Measurements from ENCODE around the gene SCN2B. TPM values are rescaled to one million over a fixed set of nuclear protein-coding genes. Genes with fewer than 3 reads are reported as not detected.

SCN2B gene
- total and polyA plus RNA-seq, 2 of the 13 experiments (the other 11 are each of a cell fraction or from before 2014, with no cell fraction given) = 0.01 to 0.02 TPM

DNA sequence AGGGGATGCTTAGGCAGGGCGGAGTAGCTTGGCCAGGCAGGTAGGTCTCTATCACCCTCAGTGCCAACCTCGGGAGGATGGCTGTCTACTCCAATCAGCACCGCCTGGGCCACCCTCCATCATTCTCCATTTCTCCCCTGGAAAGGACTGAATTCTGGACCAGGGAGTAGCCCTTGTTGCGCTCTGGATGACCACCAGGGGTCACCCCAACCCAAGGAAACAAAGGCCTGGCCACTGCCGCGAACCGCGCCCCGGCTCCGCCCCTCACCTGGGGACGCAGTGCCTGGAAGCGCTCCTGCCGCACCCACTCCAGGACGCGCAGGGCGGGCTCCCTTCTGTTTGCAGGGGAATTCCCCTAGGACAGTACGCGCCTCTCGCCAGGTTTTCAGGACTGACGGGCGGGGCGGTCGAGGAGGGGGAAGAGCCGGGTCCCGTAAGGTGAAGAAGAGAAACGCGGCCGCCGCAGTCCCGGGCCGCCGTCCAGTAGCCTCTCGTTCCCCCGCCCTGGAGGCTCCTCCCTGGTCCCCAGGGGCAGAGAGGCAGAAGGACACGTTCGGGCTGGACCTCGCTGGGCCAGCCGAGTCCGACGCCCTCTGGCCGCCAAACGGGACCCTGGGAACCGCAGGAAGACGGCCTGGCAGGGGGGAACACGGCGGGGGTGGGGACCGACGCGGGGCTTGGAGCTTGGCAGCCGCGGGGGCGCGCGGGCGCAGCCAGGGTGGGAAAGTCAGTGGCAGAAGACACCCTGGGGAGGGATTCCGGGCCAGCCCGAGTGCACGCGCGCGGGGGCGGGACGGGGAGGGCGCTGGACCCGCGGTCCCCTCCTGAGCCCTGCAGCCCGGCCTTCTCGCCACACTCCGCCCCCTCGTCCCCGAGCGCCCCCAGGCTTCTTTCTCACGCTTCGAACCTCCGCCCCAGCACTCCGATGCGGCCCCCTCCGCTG is 30.9 kb downstream of the SCN2B start (continued):
- TF ChIP-seq, protein P1, sequence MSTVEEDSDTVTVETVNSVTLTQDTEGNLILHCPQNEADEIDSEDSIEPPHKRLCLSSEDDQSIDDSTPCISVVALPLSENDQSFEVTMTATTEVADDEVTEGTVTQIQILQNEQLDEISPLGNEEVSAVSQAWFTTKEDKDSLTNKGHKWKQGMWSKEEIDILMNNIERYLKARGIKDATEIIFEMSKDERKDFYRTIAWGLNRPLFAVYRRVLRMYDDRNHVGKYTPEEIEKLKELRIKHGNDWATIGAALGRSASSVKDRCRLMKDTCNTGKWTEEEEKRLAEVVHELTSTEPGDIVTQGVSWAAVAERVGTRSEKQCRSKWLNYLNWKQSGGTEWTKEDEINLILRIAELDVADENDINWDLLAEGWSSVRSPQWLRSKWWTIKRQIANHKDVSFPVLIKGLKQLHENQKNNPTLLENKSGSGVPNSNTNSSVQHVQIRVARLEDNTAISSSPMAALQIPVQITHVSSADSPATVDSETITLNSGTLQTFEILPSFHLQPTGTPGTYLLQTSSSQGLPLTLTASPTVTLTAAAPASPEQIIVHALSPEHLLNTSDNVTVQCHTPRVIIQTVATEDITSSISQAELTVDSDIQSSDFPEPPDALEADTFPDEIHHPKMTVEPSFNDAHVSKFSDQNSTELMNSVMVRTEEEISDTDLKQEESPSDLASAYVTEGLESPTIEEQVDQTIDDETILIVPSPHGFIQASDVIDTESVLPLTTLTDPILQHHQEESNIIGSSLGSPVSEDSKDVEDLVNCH (CRISPR knock-in tag; IDR thresholded peaks at IDR 0.05) = no peak
- peak; percentile 74 for TF ChIP-seq GFI1 (CRISPR knock-in tag; IDR thresholded peaks at IDR 0.05; ENCODE audit: borderline replicate concordance)
- TF ChIP-seq, protein P2, sequence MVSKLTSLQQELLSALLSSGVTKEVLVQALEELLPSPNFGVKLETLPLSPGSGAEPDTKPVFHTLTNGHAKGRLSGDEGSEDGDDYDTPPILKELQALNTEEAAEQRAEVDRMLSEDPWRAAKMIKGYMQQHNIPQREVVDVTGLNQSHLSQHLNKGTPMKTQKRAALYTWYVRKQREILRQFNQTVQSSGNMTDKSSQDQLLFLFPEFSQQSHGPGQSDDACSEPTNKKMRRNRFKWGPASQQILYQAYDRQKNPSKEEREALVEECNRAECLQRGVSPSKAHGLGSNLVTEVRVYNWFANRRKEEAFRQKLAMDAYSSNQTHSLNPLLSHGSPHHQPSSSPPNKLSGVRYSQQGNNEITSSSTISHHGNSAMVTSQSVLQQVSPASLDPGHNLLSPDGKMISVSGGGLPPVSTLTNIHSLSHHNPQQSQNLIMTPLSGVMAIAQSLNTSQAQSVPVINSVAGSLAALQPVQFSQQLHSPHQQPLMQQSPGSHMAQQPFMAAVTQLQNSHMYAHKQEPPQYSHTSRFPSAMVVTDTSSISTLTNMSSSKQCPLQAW (CRISPR knock-in tag; IDR thresholded peaks at IDR 0.05) = peak; percentile 80
- TF ChIP-seq, protein P3, sequence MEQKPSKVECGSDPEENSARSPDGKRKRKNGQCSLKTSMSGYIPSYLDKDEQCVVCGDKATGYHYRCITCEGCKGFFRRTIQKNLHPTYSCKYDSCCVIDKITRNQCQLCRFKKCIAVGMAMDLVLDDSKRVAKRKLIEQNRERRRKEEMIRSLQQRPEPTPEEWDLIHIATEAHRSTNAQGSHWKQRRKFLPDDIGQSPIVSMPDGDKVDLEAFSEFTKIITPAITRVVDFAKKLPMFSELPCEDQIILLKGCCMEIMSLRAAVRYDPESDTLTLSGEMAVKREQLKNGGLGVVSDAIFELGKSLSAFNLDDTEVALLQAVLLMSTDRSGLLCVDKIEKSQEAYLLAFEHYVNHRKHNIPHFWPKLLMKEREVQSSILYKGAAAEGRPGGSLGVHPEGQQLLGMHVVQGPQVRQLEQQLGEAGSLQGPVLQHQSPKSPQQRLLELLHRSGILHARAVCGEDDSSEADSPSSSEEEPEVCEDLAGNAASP (CRISPR knock-in tag; IDR thresholded peaks at IDR 0.05; ENCODE audit: borderline replicate concordance) = peak; percentile 39; the same call in 1 of the 2 replicates
- 0 out of 2 replicates have a peak, but pooled peaks have one; percentile 55 for TF ChIP-seq ZIK1 (CRISPR knock-in tag; IDR thresholded peaks at IDR 0.05; ENCODE audit: borderline replicate concordance, low read depth)
- no peak for TF ChIP-seq ATM (IDR thresholded peaks at IDR 0.05; ENCODE audit: borderline replicate concordance)
- no peak for TF ChIP-seq NR2F6 (IDR thresholded peaks at IDR 0.05)
- no peak for TF ChIP-seq NR2F6 (CRISPR knock-in tag; IDR thresholded peaks at IDR 0.05)
- no peak; the same call in 1 of the 2 replicates for TF ChIP-seq NFKB2 (CRISPR knock-in tag; IDR thresholded peaks at IDR 0.05; ENCODE audit: borderline replicate concordance)
- peak; percentile 88 for TF ChIP-seq CAMTA2 (CRISPR knock-in tag; IDR thresholded peaks at IDR 0.05; ENCODE audit: borderline replicate concordance)
- no peak for TF ChIP-seq PRMT3 (CRISPR knock-in tag; IDR thresholded peaks at IDR 0.05; ENCODE audit: borderline replicate concordance, low read depth)
- peak; percentile 34 for TF ChIP-seq FOSL2 (CRISPR knock-in tag; IDR thresholded peaks at IDR 0.05)
- TF ChIP-seq ZNF292 (CRISPR knock-in tag; IDR thresholded peaks at IDR 0.05; ENCODE audit: borderline replicate concordance, low read depth) = no peak
- TF ChIP-seq SMAD9 (CRISPR knock-in tag; IDR thresholded peaks at IDR 0.05) = no peak
- TF ChIP-seq, protein P4, sequence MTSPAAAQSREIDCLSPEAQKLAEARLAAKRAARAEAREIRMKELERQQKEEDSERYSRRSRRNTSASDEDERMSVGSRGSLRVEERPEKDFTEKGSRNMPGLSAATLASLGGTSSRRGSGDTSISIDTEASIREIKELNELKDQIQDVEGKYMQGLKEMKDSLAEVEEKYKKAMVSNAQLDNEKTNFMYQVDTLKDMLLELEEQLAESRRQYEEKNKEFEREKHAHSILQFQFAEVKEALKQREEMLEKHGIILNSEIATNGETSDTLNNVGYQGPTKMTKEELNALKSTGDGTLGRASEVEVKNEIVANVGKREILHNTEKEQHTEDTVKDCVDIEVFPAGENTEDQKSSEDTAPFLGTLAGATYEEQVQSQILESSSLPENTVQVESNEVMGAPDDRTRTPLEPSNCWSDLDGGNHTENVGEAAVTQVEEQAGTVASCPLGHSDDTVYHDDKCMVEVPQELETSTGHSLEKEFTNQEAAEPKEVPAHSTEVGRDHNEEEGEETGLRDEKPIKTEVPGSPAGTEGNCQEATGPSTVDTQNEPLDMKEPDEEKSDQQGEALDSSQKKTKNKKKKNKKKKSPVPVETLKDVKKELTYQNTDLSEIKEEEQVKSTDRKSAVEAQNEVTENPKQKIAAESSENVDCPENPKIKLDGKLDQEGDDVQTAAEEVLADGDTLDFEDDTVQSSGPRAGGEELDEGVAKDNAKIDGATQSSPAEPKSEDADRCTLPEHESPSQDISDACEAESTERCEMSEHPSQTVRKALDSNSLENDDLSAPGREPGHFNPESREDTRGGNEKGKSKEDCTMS (CRISPR knock-in tag; conservative IDR thresholded peaks at IDR 0.05) = no peak
- TF ChIP-seq RFX3 (CRISPR knock-in tag; IDR thresholded peaks at IDR 0.05) = no peak
- peak; percentile 28; the same call in 1 of the 2 replicates for TF ChIP-seq YEATS2 (CRISPR knock-in tag; IDR thresholded peaks at IDR 0.05; ENCODE audit: borderline replicate concordance)
- peak; percentile 49; the same call in 1 of the 3 replicates for TF ChIP-seq MXI1 (IDR thresholded peaks at IDR 0.05; ENCODE audit: borderline replicate concordance, low read depth, low read length)
- TF ChIP-seq ZNF430 (CRISPR knock-in tag; IDR thresholded peaks at IDR 0.05) = no peak; the same call in 1 of the 2 replicates
